GM19397 (cell line): ENCODE measurements around the gene PTRH1.
"Not testable (repeated sequence)": the region's sequence is repeated elsewhere in the genome, so short reads cannot be mapped to it uniquely, and the experiment has no call there.

Source experiments
- ATAC-seq: cut with Tn5 transposase; IDR thresholded peaks from one replicate; pipeline ENCODE4 v1.9.1; 2021; ENCODE audit warnings: mild to moderate bottlenecking, moderate library complexity; ENCODE audit not compliant: unreplicated experiment

PTRH1 gene

GRCh38 chr9:127715470-127716337 is at the start of gene PTRH1, which contains the start of gene TTC16:
TSS of gene PTRH1 (minus strand) at chr9:127715663. CDS start at chr9:127715639, 24 bp downstream.
TSS of gene TTC16 (plus strand) at chr9:127716079. CDS start at chr9:127716146, 67 bp downstream.
- ATAC-seq, result peak; percentile 89

- ATAC-seq, result no peak
Observed at GRCh38 chr9:127763918-127764384, 48.5 kb upstream of the PTRH1 start.

GRCh38 chr9:127762111-127762676 is 46.7 kb upstream of the PTRH1 start:
- no peak for ATAC-seq

- no peak for ATAC-seq
Observed at GRCh38 chr9:127761491-127761956, 46.1 kb upstream of the PTRH1 start.

- no peak for ATAC-seq
Observed at GRCh38 chr9:127761061-127761460, 45.6 kb upstream of the PTRH1 start.

GRCh38 chr9:127758843-127759242 is 43.4 kb upstream of the PTRH1 start:
- ATAC-seq, result no peak

GRCh38 chr9:127756776-127757175 is 41.3 kb upstream of the PTRH1 start:
- ATAC-seq, result not testable (repeated sequence)

GRCh38 chr9:127756233-127756632 is 40.8 kb upstream of the PTRH1 start:
- no peak for ATAC-seq

GRCh38 chr9:127755061-127756060 is 39.9 kb upstream of the PTRH1 start:
- ATAC-seq, result no peak

GRCh38 chr9:127754099-127755060 is 38.9 kb upstream of the PTRH1 start:
- ATAC-seq, result no peak

GRCh38 chr9:127753622-127754021 is 38.2 kb upstream of the PTRH1 start:
- ATAC-seq, result no peak

- no peak for ATAC-seq
Observed at GRCh38 chr9:127753148-127753547, 37.7 kb upstream of the PTRH1 start.

GRCh38 chr9:127751269-127752054 is 36.0 kb upstream of the PTRH1 start:
- no peak for ATAC-seq

GRCh38 chr9:127749090-127749787 is 33.8 kb upstream of the PTRH1 start:
- no peak for ATAC-seq

- ATAC-seq, result no peak
Observed at GRCh38 chr9:127746959-127747569, 31.6 kb upstream of the PTRH1 start.

GRCh38 chr9:127744398-127745110 is 29.1 kb upstream of the PTRH1 start:
- ATAC-seq, result no peak

- ATAC-seq, result no peak
Observed at GRCh38 chr9:127742435-127743088, 27.1 kb upstream of the PTRH1 start.
